MM.1S (cell line): ENCODE measurements around the gene PROM2.

Experiments
- CTCF ChIP-seq: fragments of 300-600 bp; sonication (generic); IDR thresholded peaks from 2 replicates; pipeline ENCODE4 v1.5.1; 2016; ENCODE audit warnings: antibody characterized with exemption, low read length, mixed read lengths
- EZH2phosphoT487 ChIP-seq: fragments of 300-600 bp; sonication (generic); IDR thresholded peaks from 2 replicates; pipeline ENCODE4 v1.6.1; 2018; ENCODE audit warnings: antibody characterized with exemption, low read length

GRCh38 chr2:95333888-95334338 lies 59.7 kb downstream of the PROM2 start:
- no peak for TF ChIP-seq CTCF
- TF ChIP-seq EZH2phosphoT487, result no peak
